HG03175 (cell line): Measurements from ENCODE around the gene PARP12.

Experiments used
- ATAC-seq: cut with Tn5 transposase; IDR thresholded peaks from one replicate; pipeline ENCODE4 v1.9.1; 2021; ENCODE audit warnings: mild to moderate bottlenecking, moderate library complexity; ENCODE audit not compliant: unreplicated experiment

PARP12 gene

DNA sequence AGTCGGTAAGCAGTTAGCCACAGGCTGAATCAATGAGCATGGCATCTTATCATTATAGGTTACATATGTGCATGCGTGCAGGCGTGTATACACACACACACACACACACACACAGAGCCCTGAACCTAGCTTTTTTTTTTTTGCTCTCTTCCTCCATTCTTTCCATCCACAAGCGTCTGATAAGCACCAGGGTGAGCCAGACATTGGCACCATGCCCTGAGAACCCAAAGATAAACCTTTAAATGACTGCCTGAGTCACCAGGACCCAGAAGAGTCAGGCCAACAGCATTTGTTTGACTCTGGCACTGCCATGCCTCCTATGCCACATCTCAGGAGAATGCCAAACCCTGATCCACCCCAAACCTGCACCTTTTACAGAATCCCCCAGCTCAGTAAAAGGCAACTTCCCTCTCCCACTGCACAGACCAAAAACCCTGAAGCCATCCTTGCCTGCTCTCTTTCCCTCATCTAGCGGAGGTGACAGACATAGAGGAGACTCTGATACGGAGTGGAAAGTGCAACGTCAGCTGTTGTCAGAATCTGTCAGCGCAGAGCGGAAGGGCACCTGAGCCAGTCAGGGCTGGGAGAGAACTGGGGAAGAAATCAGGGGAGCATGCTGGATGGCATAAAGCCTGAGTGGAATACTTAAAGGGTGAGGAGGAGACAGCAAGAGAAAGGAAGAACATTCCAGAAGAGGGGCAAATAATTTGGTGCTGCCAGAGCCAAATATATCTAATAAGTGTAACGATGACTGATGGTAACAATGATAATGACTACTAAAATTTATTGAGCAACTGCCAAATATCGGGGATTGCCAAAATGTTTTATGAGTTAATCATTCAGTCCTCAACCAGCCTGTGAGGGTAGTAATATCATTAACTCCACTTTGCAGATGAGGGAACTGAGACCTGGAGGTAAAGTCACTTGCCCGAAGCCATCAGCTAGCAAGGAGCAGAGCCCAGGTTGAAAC lies 3.2 kb downstream of the PARP12 start:
- no peak for ATAC-seq

DNA sequence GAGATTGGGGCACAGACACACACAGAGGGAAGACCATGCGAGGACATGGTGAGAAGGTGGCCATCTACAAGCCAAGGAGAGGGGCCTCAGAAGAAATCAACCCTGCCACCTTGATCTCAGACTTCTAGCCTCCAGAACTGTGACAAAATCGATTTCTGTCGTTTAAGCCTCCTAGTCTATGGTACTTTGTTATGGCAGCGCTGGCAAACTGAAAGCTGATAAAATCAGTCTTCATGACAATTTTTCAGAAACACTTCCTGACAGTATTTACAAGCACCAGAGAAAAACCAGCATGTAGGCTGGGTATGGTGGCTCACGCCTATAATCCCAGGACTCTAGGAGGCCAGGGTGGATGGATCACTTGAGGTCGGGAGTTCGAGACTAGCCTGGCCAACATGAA lies 4.2 kb downstream of the PARP12 start:
- no peak for ATAC-seq

DNA sequence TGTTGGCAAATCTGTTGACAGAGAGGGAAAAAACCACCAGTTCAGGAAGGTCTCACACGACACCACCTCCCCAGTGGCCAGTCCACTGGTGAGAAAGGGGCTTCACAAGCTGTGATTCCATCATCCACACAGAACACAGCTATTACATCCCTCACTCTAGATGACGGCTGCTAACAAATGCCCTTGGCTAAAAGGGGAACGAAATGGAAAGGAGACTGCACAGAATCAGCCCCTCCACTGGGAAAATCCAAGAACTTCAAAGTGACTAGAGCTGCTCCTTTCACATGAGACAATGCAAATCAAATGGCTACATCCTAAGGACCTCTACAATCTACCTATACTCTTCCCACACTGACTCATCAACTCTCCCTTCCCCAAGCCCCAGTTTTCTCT lies 5.6 kb downstream of the PARP12 start:
- no peak for ATAC-seq

DNA sequence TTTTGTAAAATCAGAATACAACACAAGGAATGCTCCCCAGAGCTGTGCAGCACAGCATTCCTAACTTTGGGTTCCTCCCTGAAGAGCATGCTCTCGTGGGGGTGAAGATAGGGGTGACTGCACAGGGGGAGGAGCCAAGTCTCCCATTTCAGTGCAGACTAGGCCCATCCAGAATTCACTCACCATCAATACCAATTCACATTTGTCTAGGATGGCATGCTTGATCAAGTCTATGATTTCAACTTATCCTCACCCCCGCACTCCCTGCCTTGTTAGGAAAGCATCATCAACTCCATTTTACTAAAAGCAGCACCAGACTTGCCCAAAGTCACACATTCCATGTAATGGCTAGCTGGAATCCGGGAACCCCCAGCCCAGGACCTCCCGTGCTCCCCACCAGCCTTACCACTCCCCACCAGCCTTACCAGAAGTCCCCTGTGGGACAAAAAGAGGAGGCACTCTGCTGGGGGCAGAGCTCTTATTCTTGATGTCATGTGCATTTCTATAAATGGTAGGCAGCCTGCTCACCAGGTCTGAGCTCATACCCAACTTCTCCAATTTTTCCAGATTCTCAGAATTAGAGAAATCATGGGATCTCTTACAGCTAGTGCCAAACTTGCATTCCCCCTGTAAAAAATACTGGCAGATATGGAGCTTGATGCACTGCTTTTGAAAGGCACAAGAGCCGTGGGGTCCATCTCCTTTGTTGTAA lies 6.2 kb downstream of the PARP12 start:
- ATAC-seq: no peak

DNA sequence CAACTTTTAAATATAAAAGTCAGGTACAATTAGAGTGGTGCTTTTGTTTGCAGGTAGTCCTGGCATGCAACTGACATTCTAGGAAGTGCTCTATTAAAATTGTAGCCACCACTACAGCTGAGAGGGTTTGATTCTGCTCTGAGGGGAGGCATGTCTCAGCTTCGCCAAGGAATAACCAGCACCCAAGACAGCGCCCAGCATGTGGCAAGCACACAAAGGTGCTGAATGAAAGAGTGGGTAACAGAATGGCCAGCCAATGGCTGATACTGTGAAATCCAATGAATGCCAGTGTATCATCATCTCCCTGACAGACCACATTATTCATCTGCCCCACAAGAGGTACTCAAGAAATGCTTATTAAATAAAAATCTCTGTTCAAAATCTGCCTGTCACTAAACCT lies 6.9 kb downstream of the PARP12 start:
- no peak for ATAC-seq

DNA sequence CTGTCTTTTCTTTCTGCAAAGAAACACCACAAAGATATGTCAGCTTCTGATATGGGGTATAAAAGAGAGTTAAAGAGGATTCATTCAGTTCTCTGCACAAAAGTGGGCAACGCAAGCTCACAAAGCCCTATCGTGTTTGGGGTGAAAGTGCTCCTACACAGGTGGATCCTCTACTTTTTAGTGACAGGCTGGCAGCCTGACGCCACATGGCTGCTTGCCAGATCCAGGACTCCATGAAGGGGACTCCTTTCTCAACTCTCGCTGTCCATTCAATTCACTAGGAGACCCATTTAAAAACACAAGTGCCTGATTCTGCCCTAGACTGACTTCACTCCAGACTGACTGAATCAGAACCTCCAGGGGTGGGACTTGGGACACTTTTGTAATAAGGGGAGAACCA lies 8.0 kb downstream of the PARP12 start:
- ATAC-seq: no peak

DNA sequence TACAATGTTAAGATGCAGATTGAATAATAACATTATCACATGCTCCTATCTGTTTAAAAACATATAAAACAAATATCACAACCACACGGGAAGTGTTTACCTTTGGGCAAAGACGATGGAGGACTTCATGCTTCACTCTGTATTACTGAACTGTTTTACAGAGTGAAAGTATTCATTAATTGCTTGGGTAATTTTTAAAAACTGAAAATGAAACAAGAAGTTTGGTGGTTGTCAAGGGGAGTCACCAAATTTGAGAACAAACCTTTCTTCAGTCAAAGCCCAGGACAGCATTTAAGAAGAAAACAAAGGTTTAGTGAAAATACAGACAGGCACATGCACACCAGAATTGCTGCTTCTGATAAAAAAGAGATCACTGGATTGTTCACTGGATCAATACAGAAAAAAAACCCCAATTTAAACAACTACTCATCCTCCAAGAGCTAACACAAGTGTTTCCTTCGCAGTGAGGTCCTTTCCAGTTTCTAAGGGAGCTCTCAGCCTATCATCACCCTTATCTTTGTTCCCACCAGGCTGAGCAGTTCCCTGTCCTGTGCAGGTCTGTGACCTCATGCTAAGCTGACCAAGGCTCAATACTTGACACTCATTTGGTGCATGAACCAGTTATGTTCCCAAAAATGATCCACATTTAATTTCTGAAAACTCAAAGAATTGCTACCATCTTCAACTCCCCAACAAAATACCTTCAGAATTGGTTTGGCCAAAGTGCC lies 8.8 kb downstream of the PARP12 start:
- peak; percentile 94 for ATAC-seq

DNA sequence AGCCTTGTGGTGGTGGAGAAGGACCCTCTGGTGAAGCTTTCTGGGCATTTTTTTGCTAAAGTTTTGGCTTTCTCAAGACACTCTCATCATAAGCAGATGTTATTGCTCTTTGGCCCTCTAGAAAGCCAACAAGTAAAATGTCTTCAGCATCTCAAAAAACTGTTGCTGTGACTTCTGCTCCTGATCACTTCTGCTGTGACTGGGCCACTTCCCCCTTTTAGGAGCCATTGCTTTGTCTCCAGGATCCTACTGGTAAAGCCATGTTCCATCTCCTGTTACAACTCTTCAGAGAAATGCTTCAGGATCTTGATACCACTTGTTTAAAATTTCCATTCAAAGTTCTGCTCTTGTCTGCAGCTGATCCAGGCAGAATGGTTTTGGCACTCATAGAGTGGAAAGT lies 10.9 kb downstream of the PARP12 start:
- no peak for ATAC-seq

DNA sequence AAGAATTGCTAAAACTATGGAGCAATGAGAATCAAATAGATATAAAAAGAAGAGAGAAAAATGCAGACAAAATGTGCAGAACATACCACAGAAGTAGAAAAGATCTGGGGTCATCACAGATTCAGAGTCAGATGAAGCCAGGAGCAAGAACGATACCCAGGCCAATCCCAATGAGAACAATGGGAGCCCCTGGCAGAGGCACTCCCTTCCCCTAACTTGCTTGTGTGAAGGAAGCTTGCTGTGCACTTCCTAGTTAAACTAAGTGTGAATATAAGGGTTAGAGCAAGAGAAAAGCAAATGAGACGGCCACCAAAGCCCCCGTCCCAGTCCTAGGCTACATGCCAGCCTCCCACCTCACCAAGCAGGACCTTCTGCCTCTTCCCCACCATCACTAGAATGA lies 12.7 kb downstream of the PARP12 start:
- no peak for ATAC-seq

DNA sequence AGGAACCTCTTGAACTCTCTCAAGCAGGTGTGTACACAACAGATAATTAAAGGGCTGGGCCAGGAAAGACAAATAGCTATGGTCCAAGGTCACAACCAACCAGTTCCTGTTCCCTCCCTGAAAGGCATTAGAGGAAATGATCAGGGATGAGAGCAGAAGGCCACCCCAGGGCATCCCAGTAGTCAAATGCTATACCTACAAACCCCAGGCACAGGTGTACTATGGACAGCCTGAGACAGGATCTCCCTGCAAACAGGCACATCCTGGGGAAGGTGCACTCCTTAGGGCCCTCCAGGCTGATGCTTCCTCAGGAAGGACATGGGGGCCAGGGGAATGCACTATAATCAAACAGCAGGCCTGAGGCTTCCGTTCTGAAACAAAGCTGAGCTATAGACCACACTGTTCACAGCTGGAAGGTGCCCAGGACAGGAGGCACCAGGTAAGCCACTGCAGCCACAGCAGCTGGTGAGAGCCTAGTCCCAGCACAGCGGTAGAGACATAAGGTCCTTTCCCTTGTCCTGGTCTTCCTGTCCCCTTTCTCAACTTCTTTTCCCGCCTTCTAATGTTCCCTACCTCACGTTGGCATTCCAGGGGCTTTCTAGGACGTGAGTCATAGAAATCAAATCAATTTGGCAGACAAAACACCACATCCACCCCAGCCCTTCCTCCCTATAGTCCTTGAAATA lies 13.3 kb downstream of the PARP12 start:
- ATAC-seq: no peak

DNA sequence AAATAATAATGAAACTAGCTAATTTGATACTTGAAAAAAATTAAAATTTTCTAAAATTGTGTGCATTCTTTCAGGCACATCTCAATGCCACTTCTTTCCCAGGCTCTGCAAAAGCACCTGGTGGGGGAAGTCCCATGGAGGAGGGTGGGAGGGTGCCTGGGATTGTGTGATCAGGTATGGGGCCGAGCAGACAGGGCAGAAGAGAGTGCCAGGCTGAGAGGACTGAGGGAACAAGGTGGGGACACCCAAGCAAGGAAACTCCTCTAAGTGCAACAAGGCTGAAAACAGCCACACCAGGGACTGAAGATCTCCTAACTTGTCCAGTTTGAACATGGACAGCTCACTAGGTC lies 13.8 kb downstream of the PARP12 start:
- ATAC-seq: no peak

DNA sequence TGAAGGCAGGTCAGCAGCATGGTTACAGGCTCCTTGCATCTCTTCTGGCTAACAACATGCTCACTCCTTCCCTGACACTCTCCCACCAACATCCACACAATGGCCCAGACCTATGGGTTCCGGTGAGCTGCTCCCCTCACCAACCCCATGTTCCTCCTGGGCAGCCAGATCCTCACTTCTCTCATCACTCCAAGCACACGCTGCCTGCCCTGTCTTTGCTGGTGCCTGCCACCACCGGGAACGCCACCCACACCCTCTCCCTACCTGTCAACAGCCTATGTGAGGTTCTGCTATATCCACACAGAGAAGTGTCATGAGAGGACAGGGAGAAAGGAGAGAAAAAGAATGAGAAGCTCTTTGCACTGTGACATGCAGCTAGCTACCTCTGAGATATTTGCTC lies 14.6 kb downstream of the PARP12 start:
- no peak for ATAC-seq

DNA sequence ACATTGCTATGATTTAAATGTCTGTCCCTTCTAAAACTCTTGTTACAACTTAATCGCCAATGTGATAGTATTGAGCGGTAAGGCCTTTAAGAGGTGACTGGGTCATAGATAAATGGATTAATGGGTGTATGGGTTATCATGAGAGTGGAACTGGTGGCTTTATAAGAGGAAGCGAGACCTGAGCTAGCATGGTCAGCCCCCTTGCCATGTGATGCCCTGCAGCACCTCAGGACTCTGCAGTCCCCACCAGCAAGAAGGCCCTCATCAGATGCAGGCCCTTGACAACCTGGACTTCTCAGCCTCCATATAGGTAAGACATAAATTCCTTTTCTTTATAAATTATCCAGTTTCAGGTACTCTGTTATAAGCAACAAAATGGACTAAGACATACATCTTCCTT lies 15.6 kb downstream of the PARP12 start:
- ATAC-seq: no peak

DNA sequence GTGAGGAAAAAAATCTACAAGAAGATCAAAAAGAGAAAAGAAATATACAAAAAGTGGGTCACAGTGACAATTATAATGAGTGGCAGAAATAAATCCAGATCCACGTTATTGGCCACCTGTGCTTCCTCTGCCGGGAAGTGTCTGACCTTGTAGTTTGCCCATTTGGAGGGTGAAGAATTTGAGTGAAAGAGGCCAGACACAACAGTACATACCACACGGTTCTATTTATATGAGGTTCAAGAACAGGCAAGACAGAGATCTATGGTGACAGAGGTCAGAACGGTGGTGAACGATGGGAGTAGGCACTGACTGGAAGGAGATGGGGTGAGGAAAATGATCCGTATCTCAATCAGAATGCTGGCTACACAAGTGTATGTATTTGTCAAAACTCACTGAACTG lies 17.1 kb downstream of the PARP12 start:
- ATAC-seq: no peak

DNA sequence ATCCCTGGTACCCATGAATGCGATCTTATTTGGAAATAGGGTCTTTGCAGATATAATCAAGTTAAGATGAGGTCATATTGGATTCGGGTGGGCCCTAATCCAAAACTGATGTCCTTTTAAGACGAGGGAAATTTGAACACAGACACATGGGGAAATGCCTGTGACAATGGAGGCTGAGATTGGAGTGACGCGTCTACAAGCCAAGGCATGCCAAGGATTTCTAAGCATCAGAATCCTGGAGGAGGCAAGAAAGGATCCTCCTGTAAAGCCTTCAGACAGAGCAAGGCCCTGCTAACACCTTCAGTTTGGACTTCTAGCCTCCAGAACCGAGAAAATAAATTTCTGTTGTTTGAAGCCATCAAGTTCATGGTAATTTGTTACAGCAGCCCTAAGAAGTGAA lies 18.5 kb downstream of the PARP12 start:
- ATAC-seq: no peak

DNA sequence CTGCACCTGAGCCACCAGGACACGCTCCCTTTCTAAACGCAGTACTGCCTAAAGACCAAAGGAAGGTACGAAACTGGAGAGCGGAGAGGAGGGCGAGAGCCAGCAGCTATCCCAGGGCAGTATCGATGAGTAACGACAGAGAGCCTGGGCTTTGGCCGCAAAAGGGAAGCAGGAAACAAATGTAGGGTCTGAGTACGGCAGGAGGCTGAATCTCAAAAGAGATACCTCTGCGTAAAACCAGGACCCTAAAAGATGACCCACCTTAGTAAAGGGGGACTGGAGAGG lies 20.4 kb downstream of the PARP12 start:
- no peak for ATAC-seq

DNA sequence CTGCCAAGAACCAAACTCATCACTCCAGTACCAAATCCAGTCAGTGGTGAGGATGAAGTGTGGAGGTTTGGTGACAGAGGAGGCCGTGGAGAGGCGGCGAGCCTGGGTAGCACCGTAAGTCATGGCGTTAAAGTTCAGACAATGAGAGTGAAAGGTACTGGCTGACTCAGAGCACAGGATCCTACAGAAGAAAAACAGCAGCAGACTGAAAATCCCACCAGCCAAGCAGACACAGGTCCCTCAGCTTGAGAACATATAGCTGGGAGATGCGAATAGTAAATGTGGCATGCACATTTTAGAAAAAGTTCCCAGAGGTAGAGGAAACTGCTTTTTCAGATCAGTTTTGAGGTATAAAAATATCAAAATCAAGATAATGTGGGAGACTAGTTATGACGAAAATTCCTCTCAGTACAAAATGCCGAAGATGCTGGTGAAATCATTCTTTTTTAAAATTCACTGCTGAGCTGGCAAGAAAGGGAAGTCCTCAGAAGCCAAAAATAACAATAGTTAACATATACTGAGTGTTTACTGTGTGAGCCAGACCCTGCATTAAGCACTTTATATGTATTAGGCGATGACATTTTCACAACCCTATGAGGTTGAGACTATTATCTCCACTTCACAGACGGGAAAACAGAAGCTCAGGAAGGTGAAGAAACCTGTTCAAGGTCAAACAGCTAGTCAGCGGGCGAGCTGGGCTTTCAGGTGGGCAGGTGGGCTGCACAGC lies 20.9 kb downstream of the PARP12 start:
- ATAC-seq: no peak

DNA sequence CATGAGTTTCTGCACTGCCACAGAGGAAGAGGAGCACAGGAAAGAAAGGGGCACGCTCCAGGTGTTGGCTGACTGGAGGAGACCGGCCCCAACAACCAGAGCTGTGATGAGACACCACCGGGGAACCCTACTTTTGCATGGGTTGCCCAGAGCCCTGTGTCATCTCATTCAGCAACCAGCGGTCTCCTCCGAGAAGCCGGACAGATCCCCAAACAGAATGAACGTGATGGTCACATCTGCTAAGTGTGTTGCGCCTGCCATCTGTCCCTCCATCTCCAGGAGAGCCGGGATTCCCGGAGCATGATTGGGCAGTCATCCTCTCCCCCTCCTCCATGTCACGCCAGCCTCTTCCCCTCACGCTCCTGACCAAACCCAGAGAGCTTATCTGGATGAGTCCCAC lies 22.9 kb downstream of the PARP12 start:
- no peak for ATAC-seq

DNA sequence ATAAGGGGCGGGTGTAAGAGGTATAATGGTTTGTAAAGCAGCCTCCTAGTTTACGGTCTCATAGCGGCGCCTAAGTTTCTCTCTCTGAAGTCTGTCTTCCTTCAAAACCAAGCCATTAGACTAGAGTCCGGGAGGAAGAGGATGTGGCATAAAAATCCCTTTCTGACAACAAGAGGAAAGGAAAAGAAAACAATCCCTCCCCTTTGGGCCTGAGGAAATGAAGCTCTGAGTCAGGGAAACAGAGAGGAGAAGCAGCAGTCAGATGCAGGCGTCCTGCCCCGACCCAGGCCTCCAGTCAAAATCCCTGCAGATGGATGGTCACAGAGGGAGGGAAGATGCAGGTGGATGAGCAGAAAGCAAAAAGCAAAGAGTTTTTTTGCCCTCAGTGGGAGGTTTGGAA lies 23.7 kb downstream of the PARP12 start:
- no peak for ATAC-seq

DNA sequence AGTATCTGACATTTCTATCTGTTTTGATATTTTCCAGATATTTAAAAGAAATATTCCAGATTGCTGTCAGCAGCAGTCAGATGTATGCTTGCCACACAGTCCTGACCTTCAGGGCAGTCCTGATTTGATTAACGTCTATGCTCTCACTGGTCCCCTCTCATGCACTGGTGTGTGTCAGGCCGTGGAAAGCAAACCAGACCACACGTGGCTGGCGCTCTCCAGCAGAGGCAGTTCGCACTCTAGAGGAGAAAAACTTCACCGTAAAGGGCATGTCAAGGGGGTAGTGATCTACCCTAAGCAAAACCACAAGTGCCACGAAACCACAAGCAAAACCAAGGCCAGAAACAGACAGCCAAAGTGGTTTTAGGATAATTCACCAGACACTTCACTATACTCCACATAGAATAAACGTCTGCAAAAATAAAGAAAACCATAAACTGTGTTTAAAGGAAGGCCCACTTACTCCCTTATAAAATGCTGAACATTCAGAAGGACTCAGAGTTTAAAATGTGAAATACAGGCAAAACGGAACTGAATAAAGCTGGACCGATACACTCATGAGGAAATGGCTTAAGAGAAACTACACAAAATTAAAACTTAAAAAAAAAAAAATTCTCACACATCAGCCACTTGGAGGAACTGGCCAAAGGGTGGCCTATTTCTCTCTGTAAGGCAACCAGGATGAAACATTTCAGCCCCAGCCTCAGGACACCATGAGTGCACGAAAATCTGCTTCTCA lies 26.4 kb downstream of the PARP12 start:
- ATAC-seq: peak; percentile 53
